Ishikawa (cell line): ENCODE data around the gene CALD1.

Experiments used
- CEBPB ChIP-seq: IDR thresholded peaks from 2 replicates; pipeline ENCODE4 v1.6.1; 2012
- CREB1 ChIP-seq: IDR thresholded peaks from 2 replicates; pipeline ENCODE4 v1.6.1; 2012; ENCODE audit warnings: low read depth
- EP300 ChIP-seq: IDR thresholded peaks from 2 replicates; pipeline ENCODE4 v1.6.1; 2012; ENCODE audit warnings: borderline replicate concordance
- NFIC ChIP-seq: IDR thresholded peaks from 2 replicates; pipeline ENCODE4 v1.6.1; 2012
- TCF12 ChIP-seq: IDR thresholded peaks from 2 replicates; pipeline ENCODE4 v1.6.1; 2012; ENCODE audit warnings: low read depth
- TF ChIP-seq, protein P1 (sequence below): IDR thresholded peaks from 2 replicates; pipeline ENCODE4 v1.6.1; 2012

DNA sequence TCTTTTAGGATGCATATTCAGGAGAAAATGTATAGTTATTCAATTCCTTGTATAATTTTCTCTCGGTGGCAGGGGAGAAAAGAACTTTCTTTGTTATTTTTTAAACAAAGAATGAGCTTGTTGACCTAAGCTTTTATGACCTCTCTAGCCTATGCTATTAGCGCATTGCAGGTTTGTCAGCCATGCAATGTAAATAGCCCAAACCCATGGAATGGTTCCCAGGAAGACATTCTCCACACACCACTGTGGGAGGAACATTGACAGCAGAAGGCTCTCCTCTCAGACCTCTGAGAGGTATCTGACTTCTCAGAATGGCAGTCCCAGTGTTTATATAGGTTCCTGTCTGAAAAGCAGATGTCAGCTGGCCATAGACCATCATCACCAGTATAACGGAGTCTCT, 187.3 kb downstream of the CALD1 start:
- TF ChIP-seq NFIC (no peak), EP300 (no peak), CEBPB (no peak), CREB1 (no peak), TCF12 (no peak)
- TF ChIP-seq, protein P1, sequence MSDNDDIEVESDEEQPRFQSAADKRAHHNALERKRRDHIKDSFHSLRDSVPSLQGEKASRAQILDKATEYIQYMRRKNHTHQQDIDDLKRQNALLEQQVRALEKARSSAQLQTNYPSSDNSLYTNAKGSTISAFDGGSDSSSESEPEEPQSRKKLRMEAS = no peak
